ENCODE data around the gene LCN9.

LCN9 gene

GRCh38 chr9:135673941-135674340 lies 10.8 kb downstream of the LCN9 start:
- no peak for DNase-seq

DNA sequence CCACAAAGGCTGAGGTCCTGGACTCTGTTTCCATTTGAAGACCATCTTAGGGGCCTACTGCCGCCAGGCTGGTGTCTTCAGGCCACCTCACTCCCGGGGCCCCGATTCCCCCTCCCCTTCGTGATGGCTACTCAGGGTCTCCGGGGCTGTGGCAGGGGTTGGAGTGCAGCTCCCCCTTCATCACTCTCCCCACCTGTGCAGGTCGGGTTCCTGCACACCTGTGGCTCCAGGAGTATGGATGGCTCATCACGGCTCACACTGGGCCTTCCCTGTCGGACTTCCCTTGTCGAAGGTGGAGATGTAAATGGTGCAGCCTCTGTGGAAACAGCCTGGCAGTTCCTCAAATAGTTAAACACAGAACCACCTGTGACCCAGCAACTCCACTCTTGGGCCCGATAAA lies 11.9 kb downstream of the LCN9 start:
- DNase-seq: no peak

DNA sequence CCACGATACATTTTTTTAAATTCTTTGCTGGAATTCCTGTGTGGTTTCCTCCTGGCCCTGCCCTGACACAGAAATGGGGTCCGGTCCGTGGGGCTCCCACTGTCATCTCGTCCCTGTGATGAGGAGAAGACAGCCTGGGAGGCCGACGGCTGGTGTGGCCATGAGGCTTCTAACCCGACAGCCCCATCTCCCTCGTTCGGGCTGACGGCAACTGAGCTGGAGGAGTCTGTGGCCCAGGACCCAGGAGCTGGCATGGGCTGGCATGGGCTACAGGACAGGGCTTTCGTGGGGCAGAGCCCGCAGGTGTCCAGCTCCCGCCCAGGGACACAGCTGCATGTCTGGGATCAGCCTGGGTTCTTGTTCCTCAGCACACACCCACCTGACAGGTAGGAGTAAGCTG lies 13.8 kb downstream of the LCN9 start:
- no peak for DNase-seq

DNA sequence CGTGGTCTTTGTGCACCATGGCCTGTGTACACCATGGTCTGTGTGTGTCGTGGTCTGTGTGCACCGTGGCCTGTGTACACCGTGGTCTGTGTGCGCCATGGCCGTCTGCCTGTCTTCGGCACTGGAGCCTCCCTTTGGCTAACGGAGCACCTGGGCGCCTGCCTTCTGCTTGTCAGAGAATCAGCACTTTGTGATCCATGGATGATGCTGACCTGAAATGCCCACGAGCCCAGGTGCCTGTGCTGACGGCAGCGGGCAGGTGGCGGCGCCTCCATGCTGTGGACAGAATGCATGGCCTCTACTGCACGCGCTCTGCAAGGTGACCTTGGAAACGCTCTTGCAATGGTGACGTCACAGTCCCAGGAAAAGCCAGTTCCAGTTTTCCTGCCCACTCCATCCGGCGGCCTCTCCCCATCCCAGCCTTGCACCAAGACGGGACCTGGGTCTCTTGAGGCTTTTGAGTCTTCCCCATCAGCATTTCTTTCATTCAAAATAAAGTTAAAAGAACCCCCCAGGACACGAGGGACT lies 14.6 kb downstream of the LCN9 start:
- DNase-seq: no peak

DNA sequence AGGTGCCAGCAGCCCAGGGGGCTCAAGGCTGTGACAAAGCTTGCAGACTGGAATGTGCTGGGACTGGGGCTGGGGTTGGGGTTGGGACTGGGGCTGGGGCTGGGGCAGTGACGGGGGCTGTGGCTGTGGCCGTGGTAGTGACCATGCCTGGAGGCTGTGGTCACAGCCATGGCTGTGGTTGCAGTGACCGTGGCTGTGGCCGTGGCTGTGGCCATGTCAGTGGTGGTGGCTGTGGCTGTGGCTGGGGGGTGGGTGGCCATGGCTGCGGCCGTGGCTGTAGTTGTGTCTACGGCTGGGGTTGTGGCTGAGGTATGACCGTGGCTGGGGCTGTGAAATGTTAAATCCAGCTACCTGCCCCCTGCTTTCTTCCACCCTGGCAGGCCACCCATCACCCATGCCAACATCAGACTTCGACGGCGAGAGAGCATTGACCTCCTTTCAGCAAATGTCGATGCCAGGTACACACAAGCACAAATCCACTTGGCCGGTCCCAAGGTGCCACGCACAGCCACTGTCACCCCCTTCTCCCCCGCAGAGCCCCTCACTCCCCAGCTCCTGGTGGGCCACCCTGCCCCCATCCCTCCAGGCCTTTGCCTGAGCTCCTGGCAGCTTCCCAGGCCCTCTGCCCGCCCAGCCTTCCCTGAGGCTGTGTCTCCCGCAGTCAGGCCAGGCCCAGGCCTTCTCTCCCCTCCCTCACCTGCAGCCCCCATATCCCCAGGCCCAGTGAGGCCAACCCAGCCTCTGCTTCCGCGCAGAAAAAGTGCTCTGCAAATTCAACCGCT lies 15.3 kb downstream of the LCN9 start:
- no peak for DNase-seq

GRCh38 chr9:135680056-135680455 lies 16.9 kb downstream of the LCN9 start:
- DNase-seq: no peak

DNA sequence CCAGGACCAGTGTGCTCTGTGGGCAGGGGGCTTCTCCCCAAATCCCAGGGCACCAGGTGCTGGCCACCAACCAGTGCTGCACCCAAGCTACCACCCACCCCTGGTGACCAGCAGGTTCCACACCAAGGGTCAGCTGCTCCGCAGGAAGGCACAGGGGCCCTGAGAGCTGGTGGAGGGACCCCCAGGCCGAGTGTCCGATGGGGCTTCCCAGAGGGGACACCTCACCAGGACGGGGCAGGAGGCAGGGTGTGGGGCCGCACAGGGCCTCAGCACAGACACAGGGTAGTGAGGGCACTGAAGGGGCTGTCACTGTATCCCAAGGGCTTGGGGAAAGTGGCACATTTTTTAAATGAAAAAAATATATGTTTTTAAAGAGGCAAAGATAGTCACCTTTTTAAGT lies 18.1 kb downstream of the LCN9 start:
- no peak for DNase-seq

- DNase-seq: no peak
Measured at GRCh38 chr9:135683401-135684034, 20.4 kb downstream of the LCN9 start.

- DNase-seq: no peak
Measured at GRCh38 chr9:135684691-135685090, 21.6 kb downstream of the LCN9 start.

GRCh38 chr9:135687216-135687615 lies 24.1 kb downstream of the LCN9 start:
- DNase-seq: no peak

DNA sequence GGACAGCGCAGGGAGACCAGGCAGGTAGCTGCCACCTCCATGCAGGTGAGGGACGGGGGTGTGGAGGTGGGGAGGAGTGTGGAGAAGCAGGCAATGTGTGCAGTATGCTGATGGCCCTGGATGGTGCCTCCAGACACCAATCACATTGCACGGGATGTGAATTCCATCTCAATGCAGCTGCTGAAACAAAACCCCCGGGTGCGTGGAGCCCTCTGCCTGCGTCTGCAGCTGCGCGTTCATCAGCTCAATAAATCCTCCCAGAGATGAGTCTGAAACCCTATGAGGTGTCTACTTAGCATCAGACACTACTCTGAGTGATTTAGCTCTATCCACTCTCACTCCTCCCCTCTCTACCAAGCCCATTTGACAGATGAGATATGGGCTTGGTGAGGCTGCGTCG lies 25.9 kb downstream of the LCN9 start:
- DNase-seq: no peak

DNA sequence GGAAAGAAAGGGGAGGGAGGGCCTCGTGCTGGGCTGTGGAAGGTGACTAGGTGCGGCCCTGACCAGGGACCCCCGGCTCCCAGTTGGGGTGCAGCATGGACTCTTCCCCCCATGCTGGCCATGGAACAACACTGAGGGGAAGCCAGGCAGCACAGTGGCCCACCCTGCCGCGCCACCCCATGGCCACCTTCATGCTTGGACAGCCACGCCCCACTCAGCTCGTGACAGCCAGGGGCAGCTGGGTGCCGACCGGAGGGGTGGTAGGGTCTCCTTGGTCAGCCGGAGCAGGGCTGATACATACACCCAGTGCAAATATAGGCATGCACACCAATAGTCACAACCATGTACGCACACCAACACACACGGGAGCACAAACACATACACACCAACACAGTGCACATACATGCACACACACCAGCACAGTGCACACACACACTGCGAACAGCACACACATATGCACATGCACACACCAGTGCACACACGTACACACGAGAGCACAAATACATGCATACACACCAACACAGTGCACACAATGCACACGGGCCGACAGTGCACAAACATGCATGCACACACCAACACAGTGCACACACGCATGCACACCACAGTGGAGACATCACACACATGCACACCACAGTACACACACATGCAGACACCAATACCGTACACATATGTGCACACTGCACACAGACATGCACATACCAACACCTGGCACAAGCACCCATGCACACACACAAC lies 27.9 kb downstream of the LCN9 start:
- no peak for DNase-seq

- DNase-seq: no peak
Measured at GRCh38 chr9:135692410-135692809, 29.3 kb downstream of the LCN9 start.

DNA sequence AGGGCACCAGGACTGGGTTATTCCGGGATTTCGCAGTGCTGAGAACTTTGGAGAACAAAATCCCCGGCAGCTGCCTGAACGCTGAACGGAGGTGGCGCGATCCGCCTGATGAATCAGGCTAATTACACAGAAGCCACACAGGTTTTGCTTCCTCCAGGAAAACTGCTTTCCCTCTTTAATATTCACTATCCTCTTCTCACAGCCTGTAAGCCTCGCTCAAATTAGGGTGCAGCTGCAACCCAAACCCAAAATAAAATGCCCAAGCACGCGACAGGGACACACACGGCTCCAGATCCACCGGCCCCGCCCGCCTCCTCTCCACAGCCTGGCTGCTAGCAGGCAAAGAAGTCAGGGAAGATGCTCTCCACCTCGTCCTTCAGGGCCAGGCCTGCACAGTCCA lies 30.2 kb downstream of the LCN9 start:
- no peak for DNase-seq

- DNase-seq: no peak
Measured at GRCh38 chr9:135693771-135694170, 30.7 kb downstream of the LCN9 start.

DNA sequence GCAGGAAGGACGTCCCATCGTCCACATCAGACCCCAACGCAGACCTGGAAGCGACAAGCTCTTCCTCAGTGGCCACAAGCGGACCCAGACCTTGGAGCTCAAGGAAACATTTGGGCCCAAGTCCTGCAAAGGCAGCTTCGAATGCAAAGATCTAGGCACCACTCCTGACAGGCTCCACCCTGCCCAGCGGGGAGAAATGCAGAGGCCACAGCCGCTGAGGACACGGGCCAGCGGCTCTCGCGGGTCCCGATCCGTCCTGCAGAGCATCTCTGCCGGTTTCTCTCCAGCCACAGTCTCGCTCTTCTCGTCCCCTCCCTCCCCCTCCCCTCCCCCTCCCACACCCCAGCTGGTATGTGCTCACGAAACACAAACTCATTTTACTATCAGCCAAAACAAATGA lies 31.3 kb downstream of the LCN9 start:
- DNase-seq: no peak

GRCh38 chr9:135695036-135695435 lies 31.9 kb downstream of the LCN9 start:
- DNase-seq: no peak

- no peak for DNase-seq
Measured at GRCh38 chr9:135695642-135696041, 32.5 kb downstream of the LCN9 start.

GRCh38 chr9:135696446-135696845 lies 33.3 kb downstream of the LCN9 start:
- no peak for DNase-seq

DNA sequence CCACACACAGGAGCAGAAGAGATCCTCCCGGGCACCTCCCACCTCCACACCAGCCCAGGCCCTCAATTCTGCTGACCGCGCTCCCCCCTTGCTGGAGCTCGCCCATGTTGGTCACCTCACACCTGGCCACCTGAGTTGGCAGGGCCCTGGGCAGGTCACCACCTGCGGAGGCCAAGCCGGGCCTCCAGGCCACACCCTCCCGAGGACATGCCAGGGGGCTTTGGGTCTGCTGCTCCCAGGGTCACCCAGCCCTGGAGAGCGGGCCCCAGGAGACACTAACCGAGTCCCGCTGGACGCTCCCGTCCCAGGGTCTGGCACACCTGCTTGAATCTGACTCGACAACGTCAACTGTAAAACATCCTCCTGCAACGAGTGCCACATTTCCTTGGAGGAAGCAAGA lies 34.1 kb downstream of the LCN9 start:
- DNase-seq: no peak

DNA sequence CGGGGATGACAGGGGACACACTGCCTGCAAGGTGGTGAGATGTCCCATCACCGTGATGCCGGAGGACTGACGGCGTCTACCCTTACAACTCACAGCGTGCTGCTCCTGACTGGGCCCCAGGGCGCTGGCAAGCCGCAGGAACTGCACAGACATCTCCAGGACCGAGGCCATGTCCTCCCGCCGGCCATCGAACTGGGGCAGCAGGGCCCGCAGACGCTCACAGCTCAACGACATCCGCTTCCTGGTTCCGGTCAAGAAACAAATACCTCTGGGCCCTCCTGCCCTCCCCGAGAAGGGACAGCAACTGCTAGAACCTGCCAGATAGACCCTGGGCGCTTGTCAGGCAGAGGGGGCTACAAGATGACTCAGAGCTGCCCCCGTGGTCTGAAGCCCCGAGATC lies 35.1 kb downstream of the LCN9 start:
- no peak for DNase-seq

GRCh38 chr9:135698767-135699166 lies 35.7 kb downstream of the LCN9 start:
- no peak for DNase-seq

DNA sequence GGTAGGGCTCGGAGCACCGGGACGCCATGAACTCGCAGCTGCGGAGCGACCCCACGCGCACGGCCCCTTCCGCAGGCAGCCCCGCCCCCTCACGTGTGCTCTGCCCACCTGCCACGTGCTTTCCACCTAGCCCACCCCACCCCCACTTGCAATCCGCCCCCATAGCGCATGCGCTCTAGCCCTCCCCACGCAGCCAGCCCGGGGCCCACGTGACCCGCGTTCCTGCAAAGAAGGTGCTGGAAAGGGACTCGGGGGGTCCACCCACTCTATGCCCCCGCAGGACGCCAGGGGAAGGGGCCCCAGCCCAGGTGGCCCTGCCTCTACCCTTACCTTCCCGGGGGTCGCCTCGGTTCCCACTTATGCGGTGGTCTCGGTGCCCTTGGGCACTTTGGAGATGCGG lies 36.3 kb downstream of the LCN9 start, which contains the start of gene SOHLH1:
TSS of gene SOHLH1 (minus strand) at position 42 of the 400 bp plus-strand sequence. CDS start at position 28, 14 bp downstream.
- DNase-seq: no peak

DNA sequence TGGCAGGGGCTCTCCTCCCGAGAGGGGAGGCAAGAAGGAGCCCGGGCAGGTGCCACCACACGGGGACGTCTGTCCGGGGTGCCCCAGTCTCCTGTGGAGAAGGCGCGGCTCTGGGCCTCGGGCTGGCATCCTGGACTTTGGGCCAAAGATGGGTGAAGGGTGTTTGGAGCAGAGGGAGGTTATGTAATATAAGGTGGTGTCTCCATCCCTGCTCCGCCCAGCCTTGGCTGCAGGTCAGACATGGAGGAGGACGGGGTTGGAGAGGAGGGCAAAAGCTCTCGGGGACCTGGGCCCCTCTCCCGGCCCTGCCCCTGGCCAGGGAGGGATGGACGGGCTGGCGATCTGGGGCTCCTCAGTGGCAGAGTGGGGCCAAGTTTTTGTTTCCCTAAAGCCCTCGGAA lies 37.4 kb downstream of the LCN9 start:
- no peak for DNase-seq
